ENCODE results near the gene SAA1. TPM values are rescaled to one million over a fixed set of nuclear protein-coding genes. Genes with fewer than 3 reads are reported as not detected.

The SAA1 gene
- polyA plus RNA-seq, 1 donor, result not detected

GRCh38 chr11:18280438-18281045 is 14.5 kb downstream of the SAA1 start:
- Histone ChIP-seq H3K27ac (ENCODE audit: low read length) (no peak overlapping the region), H3K4me3 (ENCODE audit: low read length) (no peak overlapping the region), H3K36me3 (ENCODE audit: control insufficient read depth, insufficient read depth, low read length) (peaks cover 47% of the 10 kb centered on the region), H3K27me3 (ENCODE audit: control insufficient read depth, insufficient read depth, low read length) (no peaks in the 10 kb centered on the region), H3K9me3 (ENCODE audit: control insufficient read depth, low read depth, low read length) (peaks cover 2% of the 10 kb centered on the region), H3K4me1 (ENCODE audit: control insufficient read depth, insufficient read depth, low read length) (no peaks in the 10 kb centered on the region)
- 100% methylated on average over 2 of the region's 4 CpGs for WGBS (ENCODE audit: insufficient coverage, low lambda C conversion rate)
- no peak for DNase-seq

GRCh38 chr11:18282626-18283025 is 16.6 kb downstream of the SAA1 start:
- H3K4me1 ChIP-seq (ENCODE audit: control insufficient read depth, insufficient read depth, low read length), result no peaks in the 10 kb centered on the region
- H3K27me3 ChIP-seq (ENCODE audit: control insufficient read depth, insufficient read depth, low read length), result no peaks in the 10 kb centered on the region
- H3K36me3 ChIP-seq (ENCODE audit: control insufficient read depth, insufficient read depth, low read length), result peaks cover 68% of the 10 kb centered on the region
- H3K4me3 ChIP-seq (ENCODE audit: low read length), result no peak overlapping the region
- 100% methylated on average over 1 of the region's 2 CpGs for WGBS (ENCODE audit: insufficient coverage, low lambda C conversion rate)
- no peaks in the 10 kb centered on the region for H3K9me3 ChIP-seq (ENCODE audit: control insufficient read depth, low read depth, low read length)
- no peak overlapping the region for H3K27ac ChIP-seq (ENCODE audit: low read length)
- DNase-seq, result no peak

- no peak for DNase-seq
- no peak overlapping the region for H3K4me3 ChIP-seq (ENCODE audit: low read length)
- H3K4me1 ChIP-seq (ENCODE audit: control insufficient read depth, insufficient read depth, low read length), result no peaks in the 10 kb centered on the region
- H3K27ac ChIP-seq (ENCODE audit: low read length), result no peak overlapping the region
- peaks cover 72% of the 10 kb centered on the region for H3K36me3 ChIP-seq (ENCODE audit: control insufficient read depth, insufficient read depth, low read length)
- no peaks in the 10 kb centered on the region for H3K9me3 ChIP-seq (ENCODE audit: control insufficient read depth, low read depth, low read length)
- WGBS (ENCODE audit: insufficient coverage, low lambda C conversion rate), result no CpG with 5 or more reads among the region's 1 CpG
- no peaks in the 10 kb centered on the region for H3K27me3 ChIP-seq (ENCODE audit: control insufficient read depth, insufficient read depth, low read length)
Measured at GRCh38 chr11:18285841-18286240, 19.8 kb downstream of the SAA1 start.

GRCh38 chr11:18288911-18289310 is 22.8 kb downstream of the SAA1 start:
- no peak for DNase-seq
- no peaks in the 10 kb centered on the region for H3K9me3 ChIP-seq (ENCODE audit: control insufficient read depth, low read depth, low read length)
- WGBS (ENCODE audit: insufficient coverage, low lambda C conversion rate), result 100% methylated on average over 3 of the region's 4 CpGs
- H3K4me1 ChIP-seq (ENCODE audit: control insufficient read depth, insufficient read depth, low read length), result no peaks in the 10 kb centered on the region
- H3K4me3 ChIP-seq (ENCODE audit: low read length), result no peak overlapping the region
- no peaks in the 10 kb centered on the region for H3K27me3 ChIP-seq (ENCODE audit: control insufficient read depth, insufficient read depth, low read length)
- no peak overlapping the region for H3K27ac ChIP-seq (ENCODE audit: low read length)
- peaks cover 72% of the 10 kb centered on the region for H3K36me3 ChIP-seq (ENCODE audit: control insufficient read depth, insufficient read depth, low read length)

- no peak for DNase-seq
- no peaks in the 10 kb centered on the region for H3K4me1 ChIP-seq (ENCODE audit: control insufficient read depth, insufficient read depth, low read length)
- no peak overlapping the region for H3K4me3 ChIP-seq (ENCODE audit: low read length)
- H3K36me3 ChIP-seq (ENCODE audit: control insufficient read depth, insufficient read depth, low read length), result peaks cover 75% of the 10 kb centered on the region
- H3K27ac ChIP-seq (ENCODE audit: low read length), result no peak overlapping the region
- no peaks in the 10 kb centered on the region for H3K9me3 ChIP-seq (ENCODE audit: control insufficient read depth, low read depth, low read length)
- WGBS (ENCODE audit: insufficient coverage, low lambda C conversion rate), result no CpG with 5 or more reads among the region's 5 CpGs
- no peaks in the 10 kb centered on the region for H3K27me3 ChIP-seq (ENCODE audit: control insufficient read depth, insufficient read depth, low read length)
Measured at GRCh38 chr11:18294862-18295261, 28.8 kb downstream of the SAA1 start.

- Histone ChIP-seq H3K36me3 (ENCODE audit: control insufficient read depth, insufficient read depth, low read length) (peaks cover 74% of the 10 kb centered on the region), H3K27me3 (ENCODE audit: control insufficient read depth, insufficient read depth, low read length) (no peaks in the 10 kb centered on the region)
- WGBS (ENCODE audit: insufficient coverage, low lambda C conversion rate), result 100% methylated on average over 1 of the region's 2 CpGs
Measured at GRCh38 chr11:18295316-18295715, 29.3 kb downstream of the SAA1 start.

GRCh38 chr11:18299721-18300120 is 33.7 kb downstream of the SAA1 start:
- DNase-seq, result no peak
- Histone ChIP-seq H3K27me3 (ENCODE audit: control insufficient read depth, insufficient read depth, low read length) (no peaks in the 10 kb centered on the region), H3K4me3 (ENCODE audit: low read length) (no peak overlapping the region), H3K4me1 (ENCODE audit: control insufficient read depth, insufficient read depth, low read length) (no peaks in the 10 kb centered on the region), H3K36me3 (ENCODE audit: control insufficient read depth, insufficient read depth, low read length) (peaks cover 55% of the 10 kb centered on the region), H3K27ac (ENCODE audit: low read length) (no peak overlapping the region), H3K9me3 (ENCODE audit: control insufficient read depth, low read depth, low read length) (no peaks in the 10 kb centered on the region)

More at GRCh38 chr11:18295316-18295715, 29.3 kb downstream of the SAA1 start:
- no peaks in the 10 kb centered on the region for H3K9me3 ChIP-seq (ENCODE audit: control insufficient read depth, low read depth, low read length)
- H3K27ac ChIP-seq (ENCODE audit: low read length), result no peak overlapping the region
- H3K4me1 ChIP-seq (ENCODE audit: control insufficient read depth, insufficient read depth, low read length), result no peaks in the 10 kb centered on the region
- DNase-seq, result no peak
- no peak overlapping the region for H3K4me3 ChIP-seq (ENCODE audit: low read length)

GRCh38 chr11:18304745-18305144 is 38.7 kb downstream of the SAA1 start:
- no peak overlapping the region for H3K27ac ChIP-seq (ENCODE audit: low read length)
- no peaks in the 10 kb centered on the region for H3K27me3 ChIP-seq (ENCODE audit: control insufficient read depth, insufficient read depth, low read length)
- H3K4me3 ChIP-seq (ENCODE audit: low read length), result no peak overlapping the region
- peak; percentile 31 to 68 for DNase-seq
- no peaks in the 10 kb centered on the region for H3K9me3 ChIP-seq (ENCODE audit: control insufficient read depth, low read depth, low read length)
- peaks cover 43% of the 10 kb centered on the region for H3K36me3 ChIP-seq (ENCODE audit: control insufficient read depth, insufficient read depth, low read length)
- no peaks in the 10 kb centered on the region for H3K4me1 ChIP-seq (ENCODE audit: control insufficient read depth, insufficient read depth, low read length)

- Histone ChIP-seq H3K4me3 (ENCODE audit: low read length) (no peak overlapping the region), H3K27ac (ENCODE audit: low read length) (no peak overlapping the region), H3K4me1 (ENCODE audit: control insufficient read depth, insufficient read depth, low read length) (no peaks in the 10 kb centered on the region), H3K27me3 (ENCODE audit: control insufficient read depth, insufficient read depth, low read length) (no peaks in the 10 kb centered on the region), H3K36me3 (ENCODE audit: control insufficient read depth, insufficient read depth, low read length) (peaks cover 55% of the 10 kb centered on the region), H3K9me3 (ENCODE audit: control insufficient read depth, low read depth, low read length) (no peaks in the 10 kb centered on the region)
- WGBS (ENCODE audit: insufficient coverage, low lambda C conversion rate), result 100% methylated on average over 1 of the region's 2 CpGs
- no peak for DNase-seq
Measured at GRCh38 chr11:18307461-18308139, 41.5 kb downstream of the SAA1 start.

- no CpG with 5 or more reads among the region's 2 CpGs for WGBS (ENCODE audit: insufficient coverage, low lambda C conversion rate)
- H3K4me1 ChIP-seq (ENCODE audit: control insufficient read depth, insufficient read depth, low read length), result no peaks in the 10 kb centered on the region
- H3K27ac ChIP-seq (ENCODE audit: low read length), result no peak overlapping the region
- no peaks in the 10 kb centered on the region for H3K27me3 ChIP-seq (ENCODE audit: control insufficient read depth, insufficient read depth, low read length)
- peaks cover 50% of the 10 kb centered on the region for H3K36me3 ChIP-seq (ENCODE audit: control insufficient read depth, insufficient read depth, low read length)
- no peak for DNase-seq
- H3K4me3 ChIP-seq (ENCODE audit: low read length), result no peak overlapping the region
- no peaks in the 10 kb centered on the region for H3K9me3 ChIP-seq (ENCODE audit: control insufficient read depth, low read depth, low read length)
Measured at GRCh38 chr11:18308242-18308641, 42.2 kb downstream of the SAA1 start.

GRCh38 chr11:18309691-18310090 is 43.6 kb downstream of the SAA1 start:
- Histone ChIP-seq H3K36me3 (ENCODE audit: control insufficient read depth, insufficient read depth, low read length) (peaks cover 44% of the 10 kb centered on the region), H3K4me1 (ENCODE audit: control insufficient read depth, insufficient read depth, low read length) (no peaks in the 10 kb centered on the region), H3K27ac (ENCODE audit: low read length) (no peak overlapping the region), H3K9me3 (ENCODE audit: control insufficient read depth, low read depth, low read length) (no peaks in the 10 kb centered on the region), H3K27me3 (ENCODE audit: control insufficient read depth, insufficient read depth, low read length) (no peaks in the 10 kb centered on the region), H3K4me3 (ENCODE audit: low read length) (no peak overlapping the region)
- no CpG with 5 or more reads among the region's 5 CpGs for WGBS (ENCODE audit: insufficient coverage, low lambda C conversion rate)
- no peak for DNase-seq

Data from large intestine (tissue), 3 donors.